WERI-Rb-1 (cell line): Measurements from ENCODE around the gene POU6F2.

Experiments used
- DNase-seq: peaks from one replicate; pipeline ENCODE4 v3.0.0-alpha.2; 2020
- H3K27ac ChIP-seq: fragments of 250-450 bp; sonication (Bioruptor Pico); 2 replicates; pipeline ENCODE4 v1.5.1; 2020; ENCODE audit warnings: mild to moderate bottlenecking, moderate library complexity
- H3K27me3 ChIP-seq: fragments of 250-450 bp; sonication (Bioruptor Pico); 2 replicates; pipeline ENCODE4 v1.5.1; 2021; ENCODE audit warnings: mild to moderate bottlenecking, low read depth, moderate library complexity; ENCODE audit not compliant: insufficient read depth, severe bottlenecking
- H3K36me3 ChIP-seq: fragments of 250-450 bp; sonication (Bioruptor Pico); 2 replicates; pipeline ENCODE4 v1.5.1; 2020; ENCODE audit warnings: mild to moderate bottlenecking, moderate library complexity
- H3K4me3 ChIP-seq: 2 replicates; pipeline ENCODE4 v1.5.1; 2011; ENCODE audit warnings: low read depth, mild to moderate bottlenecking, control low read depth, low read length
- H3K9me3 ChIP-seq: fragments of 250-450 bp; sonication (Bioruptor Pico); 2 replicates; pipeline ENCODE4 v1.5.1; 2021; ENCODE audit warnings: mild to moderate bottlenecking, moderate library complexity; ENCODE audit not compliant: severe bottlenecking
- CTCF ChIP-seq: IDR thresholded peaks from 2 replicates; pipeline ENCODE4 v1.5.1; 2011; ENCODE audit warnings: low read depth, mild to moderate bottlenecking, control low read depth, inconsistent platforms, low read length

Gene POU6F2

GRCh38 chr7:39022796-39023195 lies 45.1 kb downstream of the POU6F2 start:
- Histone ChIP-seq H3K27ac (no peak overlapping the region), H3K9me3 (no peaks in the 10 kb centered on the region), H3K4me3 (no peak overlapping the region), H3K27me3 (no peaks in the 10 kb centered on the region), H3K36me3 (no peaks in the 10 kb centered on the region)
- DNase-seq: no peak
- no peak for TF ChIP-seq CTCF

- H3K4me3 ChIP-seq: no peak overlapping the region
- H3K27ac ChIP-seq: no peak overlapping the region
- no peaks in the 10 kb centered on the region for H3K36me3 ChIP-seq
- no peak for DNase-seq
- H3K9me3 ChIP-seq: no peaks in the 10 kb centered on the region
- H3K27me3 ChIP-seq: no peaks in the 10 kb centered on the region
- no peak for TF ChIP-seq CTCF
Observed at GRCh38 chr7:39027491-39027890, 49.8 kb downstream of the POU6F2 start.

GRCh38 chr7:39033885-39034624 lies 56.3 kb downstream of the POU6F2 start:
- Histone ChIP-seq H3K36me3 (no peaks in the 10 kb centered on the region), H3K27ac (no peak overlapping the region), H3K27me3 (no peaks in the 10 kb centered on the region), H3K9me3 (no peaks in the 10 kb centered on the region), H3K4me3 (no peak overlapping the region)
- DNase-seq: no peak
- TF ChIP-seq CTCF: no peak

GRCh38 chr7:39035156-39035555 lies 57.4 kb downstream of the POU6F2 start:
- H3K27me3 ChIP-seq: no peaks in the 10 kb centered on the region
- TF ChIP-seq CTCF: no peak
- DNase-seq: no peak
- no peak overlapping the region for H3K27ac ChIP-seq
- no peak overlapping the region for H3K4me3 ChIP-seq
- no peaks in the 10 kb centered on the region for H3K9me3 ChIP-seq
- no peaks in the 10 kb centered on the region for H3K36me3 ChIP-seq

GRCh38 chr7:39035903-39036302 lies 58.2 kb downstream of the POU6F2 start:
- Histone ChIP-seq H3K27ac (no peak overlapping the region), H3K27me3 (no peaks in the 10 kb centered on the region), H3K36me3 (no peaks in the 10 kb centered on the region), H3K9me3 (no peaks in the 10 kb centered on the region), H3K4me3 (no peak overlapping the region)
- no peak for DNase-seq
- no peak for TF ChIP-seq CTCF

GRCh38 chr7:39042670-39043069 lies 65.0 kb downstream of the POU6F2 start:
- H3K4me3 ChIP-seq: no peak overlapping the region
- H3K27ac ChIP-seq: no peak overlapping the region
- no peaks in the 10 kb centered on the region for H3K27me3 ChIP-seq
- H3K9me3 ChIP-seq: no peaks in the 10 kb centered on the region
- DNase-seq: no peak
- no peak for TF ChIP-seq CTCF
- no peaks in the 10 kb centered on the region for H3K36me3 ChIP-seq
